Caco-2 (cell line): ENCODE results near the gene SMOC2. TPM values are rescaled to one million over a fixed set of nuclear protein-coding genes. Genes with fewer than 3 reads are reported as not detected.

ENCODE experiments used
- BruUV-seq: library from RNA; stranded (reverse); fragments of 400-500 nt; replicated peaks from 2 replicates; lab custom pipeline; 2021; lab: Mats Ljungman, UMichigan
- CTCF ChIA-PET: fragments of 300-600 bp; sonication (Branson Sonifier 250); formaldehyde crosslinking; loops from one replicate; lab custom pipeline; 2022; ENCODE audit warnings: antibody characterized with exemption; lab: Charles Lee
- POLR2A ChIA-PET: fragments of 300-600 bp; sonication (Branson Sonifier 250); formaldehyde crosslinking; loops from one replicate; lab custom pipeline; 2022; ENCODE audit warnings: antibody characterized with exemption; lab: Charles Lee
- DNase-seq, 2 experiments: peaks; one replicate each; pipeline versions ENCODE4 v3.0.0 to v3.0.0-alpha.2; 2020 to 2022
- H3K27me3 ChIP-seq: replicated peaks from 2 replicates; pipeline ENCODE4 v1.6.0; 2011; ENCODE audit warnings: low read length; ENCODE audit not compliant: control insufficient read depth, insufficient read depth
- H3K36me3 ChIP-seq: 2 replicates; pipeline ENCODE4 v1.5.1; 2011; ENCODE audit warnings: low read length; ENCODE audit not compliant: control insufficient read depth, insufficient read depth
- H3K4me1 ChIP-seq: fragments of 250-450 bp; sonication (Bioruptor Pico); 2 replicates; pipeline ENCODE4 v1.5.1; 2020; ENCODE audit warnings: mild to moderate bottlenecking
- H3K4me3 ChIP-seq: 2 replicates; pipeline ENCODE4 v1.5.1; 2011; ENCODE audit warnings: low read depth, mild to moderate bottlenecking, control low read depth, low read length
- H3K9me3 ChIP-seq: fragments of 250-450 bp; sonication (Bioruptor Pico); 2 replicates; pipeline ENCODE4 v1.5.1; 2020; ENCODE audit warnings: mild to moderate bottlenecking, moderate library complexity
- H3K27ac Mint-ChIP-seq: one replicate; pipeline ENCODE4 v1.8.0; 2022; ENCODE audit warnings: mixed read lengths; ENCODE audit not compliant: unreplicated experiment
- H3K27me3 Mint-ChIP-seq: one replicate; pipeline ENCODE4 v1.8.0; 2022; ENCODE audit warnings: mixed read lengths; ENCODE audit not compliant: insufficient read depth, unreplicated experiment
- H3K36me3 Mint-ChIP-seq: one replicate; pipeline ENCODE4 v1.8.0; 2022; ENCODE audit warnings: mild to moderate bottlenecking, mixed read lengths; ENCODE audit not compliant: insufficient read depth, unreplicated experiment
- H3K4me1 Mint-ChIP-seq: one replicate; pipeline ENCODE4 v1.8.0; 2022; ENCODE audit warnings: low read depth, mixed read lengths; ENCODE audit not compliant: unreplicated experiment
- H3K4me3 Mint-ChIP-seq: one replicate; pipeline ENCODE4 v1.8.0; 2022; ENCODE audit warnings: mild to moderate bottlenecking, moderate library complexity, mixed read lengths; ENCODE audit not compliant: unreplicated experiment
- H3K9me3 Mint-ChIP-seq: one replicate; pipeline ENCODE4 v1.8.0; 2022; ENCODE audit warnings: mixed read lengths; ENCODE audit not compliant: unreplicated experiment
- CTCF ChIP-seq, 2 experiments: fragments of 200-600 bp in 1 of 2; IDR thresholded peaks; 1 replicate in 1 of 2; 2 replicates in 1 of 2; pipeline versions ENCODE4 v1.5.1 to v1.8.0; 2011 to 2022; ENCODE audit warnings: antibody characterized with exemption in 1 of 2, control low read depth in 1 of 2, inconsistent platforms in 1 of 2, low read depth in 1 of 2, low read length in 1 of 2, mild to moderate bottlenecking in 1 of 2, moderate library complexity in 1 of 2; ENCODE audit not compliant: insufficient read depth in 1 of 2, severe bottlenecking in 1 of 2, unreplicated experiment in 1 of 2
- intact Hi-C: fragments of 100-400 bp; cut with micrococcal nuclease; formaldehyde crosslinking; loops from one replicate; pipeline ENCODE4 v1.10.0; 2022; ENCODE audit not compliant: unreplicated experiment
- total RNA-seq: library from RNA; stranded (reverse); gene quantifications from 2 replicates; pipeline ENCODE4 v1.2.3, GENCODE V29; 2022

SMOC2 gene
- total RNA-seq, 1 experiment from 2014 or later = 2.8 TPM

DNA sequence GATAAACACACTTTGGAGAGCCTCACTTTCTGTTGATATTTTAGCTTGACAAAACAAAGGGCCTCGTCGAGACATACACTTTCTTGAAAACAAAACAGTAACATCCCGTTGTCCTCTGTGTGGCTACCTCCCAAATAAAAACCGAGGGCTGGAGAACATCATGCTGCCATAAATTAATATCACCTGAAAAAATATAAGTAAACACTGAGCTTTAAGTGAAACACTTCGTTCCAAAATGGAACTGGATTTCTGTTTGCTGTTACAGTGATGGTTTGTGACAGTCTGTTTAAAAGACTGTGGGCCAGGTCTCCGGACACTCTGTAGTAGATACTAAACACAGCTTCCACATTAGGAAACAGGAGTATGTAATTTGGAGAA is 187.2 kb downstream of the SMOC2 start:
- H3K36me3 ChIP-seq = no peaks in the 10 kb centered on the region
- ChIA-PET CTCF (no interaction called here), POLR2A (no interaction called here)
- no TSS peak for BruUV-seq
- no peaks in the 10 kb centered on the region for H3K27me3 Mint-ChIP-seq
- no peak overlapping the region for H3K4me3 ChIP-seq
- H3K27me3 ChIP-seq = no peaks in the 10 kb centered on the region
- H3K9me3 Mint-ChIP-seq = peaks cover 2% of the 10 kb centered on the region
- H3K36me3 Mint-ChIP-seq = no peaks in the 10 kb centered on the region
- H3K4me3 Mint-ChIP-seq = no peak overlapping the region
- H3K4me1 Mint-ChIP-seq = no peaks in the 10 kb centered on the region
- no peaks in the 10 kb centered on the region for H3K9me3 ChIP-seq
- intact Hi-C loops = no loop called here
- no peak overlapping the region for H3K27ac Mint-ChIP-seq
- no peak for DNase-seq
- no peak for TF ChIP-seq CTCF (IDR thresholded peaks at IDR 0.05; ENCODE audit: insufficient read depth in 1 of 2, low read depth in 1 of 2, low read length in 1 of 2, severe bottlenecking in 1 of 2, unreplicated experiment in 1 of 2)
- no peaks in the 10 kb centered on the region for H3K4me1 ChIP-seq

GRCh38 chr6:168628732-168629245 is 187.8 kb downstream of the SMOC2 start:
- Mint-ChIP-seq H3K4me3 (no peak overlapping the region), H3K4me1 (no peaks in the 10 kb centered on the region), H3K9me3 (peaks cover 9% of the 10 kb centered on the region), H3K36me3 (no peaks in the 10 kb centered on the region), H3K27ac (no peak overlapping the region), H3K27me3 (no peaks in the 10 kb centered on the region)
- no peaks in the 10 kb centered on the region for H3K4me1 ChIP-seq
- intact Hi-C loops = no loop called here
- no peaks in the 10 kb centered on the region for H3K36me3 ChIP-seq
- BruUV-seq = no TSS peak
- no peak for TF ChIP-seq CTCF (IDR thresholded peaks at IDR 0.05; ENCODE audit: insufficient read depth in 1 of 2, low read depth in 1 of 2, low read length in 1 of 2, severe bottlenecking in 1 of 2, unreplicated experiment in 1 of 2)
- H3K27me3 ChIP-seq = no peaks in the 10 kb centered on the region
- no peak overlapping the region for H3K4me3 ChIP-seq
- ChIA-PET CTCF (no interaction called here), POLR2A (no interaction called here)
- peaks cover 3% of the 10 kb centered on the region; the same call in 1 of the 2 replicates for H3K9me3 ChIP-seq
- DNase-seq = no peak

DNA sequence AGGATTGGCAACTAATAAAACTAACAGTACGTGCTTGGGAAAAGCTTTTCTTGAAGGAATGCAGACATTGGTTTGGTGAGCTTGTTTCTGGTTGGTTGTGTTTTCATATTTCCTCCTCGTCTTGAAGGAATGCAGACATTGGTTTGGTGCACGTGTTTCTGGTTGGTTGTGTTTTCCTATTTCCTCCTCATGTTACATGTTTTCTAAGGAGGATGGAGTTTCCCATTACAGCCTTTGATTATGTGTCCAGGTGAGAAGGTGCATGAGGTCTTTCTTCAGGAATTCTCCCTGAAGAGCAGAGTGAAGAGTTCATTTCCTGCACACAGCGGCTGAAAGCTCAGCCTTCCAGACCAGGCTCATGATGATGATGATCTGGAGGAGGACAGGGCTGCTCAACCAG is 190.6 kb downstream of the SMOC2 start:
- no peaks in the 10 kb centered on the region for H3K4me1 Mint-ChIP-seq
- DNase-seq = no peak
- no peaks in the 10 kb centered on the region for H3K36me3 ChIP-seq
- H3K4me1 ChIP-seq = no peaks in the 10 kb centered on the region
- H3K4me3 ChIP-seq = no peak overlapping the region
- H3K27me3 Mint-ChIP-seq = no peaks in the 10 kb centered on the region
- peaks cover 13% of the 10 kb centered on the region for H3K9me3 Mint-ChIP-seq
- CTCF ChIA-PET = no interaction called here
- H3K9me3 ChIP-seq = peaks cover 5% of the 10 kb centered on the region; the same call in 1 of the 2 replicates
- BruUV-seq = no TSS peak
- H3K27ac Mint-ChIP-seq = no peak overlapping the region
- H3K4me3 Mint-ChIP-seq = no peak overlapping the region
- H3K36me3 Mint-ChIP-seq = no peaks in the 10 kb centered on the region
- intact Hi-C loops = no loop called here
- no peaks in the 10 kb centered on the region for H3K27me3 ChIP-seq
- no peak for TF ChIP-seq CTCF (IDR thresholded peaks at IDR 0.05; ENCODE audit: insufficient read depth in 1 of 2, low read depth in 1 of 2, low read length in 1 of 2, severe bottlenecking in 1 of 2, unreplicated experiment in 1 of 2)
- POLR2A ChIA-PET = no interaction called here
